ENCODE data around the gene SLC24A4.
A peak's percentile ranks its signal among the peaks of the same experiment; 100 is the strongest.

The SLC24A4 gene

GRCh38 chr14:92340071-92340470 is 17.1 kb downstream of the SLC24A4 start:
- H3K27me3 ChIP-seq (ENCODE audit: insufficient read depth, poor library complexity, severe bottlenecking) = peaks cover 16% of the 10 kb centered on the region
- DNase-seq (ENCODE audit: low spot score) (no peak), ATAC-seq (ENCODE audit: low read depth) (no peak)
- no peaks in the 10 kb centered on the region for H3K4me1 ChIP-seq (ENCODE audit: insufficient read depth, poor library complexity, severe bottlenecking)
- no peak overlapping the region for H3K4me3 ChIP-seq (ENCODE audit: severe bottlenecking)
- no peak overlapping the region for H3K27ac ChIP-seq (ENCODE audit: poor library complexity, severe bottlenecking)
- TF ChIP-seq CTCF (IDR thresholded peaks at IDR 0.05; ENCODE audit: poor library complexity, severe bottlenecking) = no peak
- no peaks in the 10 kb centered on the region for H3K36me3 ChIP-seq (ENCODE audit: low read depth)
- no peaks in the 10 kb centered on the region for H3K9me3 ChIP-seq (ENCODE audit: severe bottlenecking)

GRCh38 chr14:92340931-92341330 is 18.0 kb downstream of the SLC24A4 start:
- Histone ChIP-seq H3K27ac (ENCODE audit: poor library complexity, severe bottlenecking) (no peak overlapping the region), H3K9me3 (ENCODE audit: severe bottlenecking) (no peaks in the 10 kb centered on the region), H3K4me3 (ENCODE audit: severe bottlenecking) (no peak overlapping the region), H3K36me3 (ENCODE audit: low read depth) (no peaks in the 10 kb centered on the region), H3K4me1 (ENCODE audit: insufficient read depth, poor library complexity, severe bottlenecking) (no peaks in the 10 kb centered on the region), H3K27me3 (ENCODE audit: insufficient read depth, poor library complexity, severe bottlenecking) (peaks cover 16% of the 10 kb centered on the region)
- DNase-seq (ENCODE audit: low spot score) = no peak
- ATAC-seq (ENCODE audit: low read depth) = no peak
- no peak for TF ChIP-seq CTCF (IDR thresholded peaks at IDR 0.05; ENCODE audit: poor library complexity, severe bottlenecking)

GRCh38 chr14:92341791-92342190 is 18.8 kb downstream of the SLC24A4 start:
- no peak overlapping the region for H3K4me3 ChIP-seq (ENCODE audit: severe bottlenecking)
- no peaks in the 10 kb centered on the region for H3K4me1 ChIP-seq (ENCODE audit: insufficient read depth, poor library complexity, severe bottlenecking)
- no peaks in the 10 kb centered on the region for H3K36me3 ChIP-seq (ENCODE audit: low read depth)
- TF ChIP-seq CTCF (IDR thresholded peaks at IDR 0.05; ENCODE audit: poor library complexity, severe bottlenecking) = no peak
- H3K27ac ChIP-seq (ENCODE audit: poor library complexity, severe bottlenecking) = no peak overlapping the region
- ATAC-seq (ENCODE audit: low read depth) (no peak), DNase-seq (ENCODE audit: low spot score) (no peak)
- H3K27me3 ChIP-seq (ENCODE audit: insufficient read depth, poor library complexity, severe bottlenecking) = peaks cover 16% of the 10 kb centered on the region
- no peaks in the 10 kb centered on the region for H3K9me3 ChIP-seq (ENCODE audit: severe bottlenecking)

GRCh38 chr14:92348154-92348553 is 25.2 kb downstream of the SLC24A4 start:
- Histone ChIP-seq H3K27me3 (ENCODE audit: insufficient read depth, poor library complexity, severe bottlenecking) (peaks cover 22% of the 10 kb centered on the region), H3K4me3 (ENCODE audit: severe bottlenecking) (no peak overlapping the region), H3K9me3 (ENCODE audit: severe bottlenecking) (no peaks in the 10 kb centered on the region), H3K27ac (ENCODE audit: poor library complexity, severe bottlenecking) (no peak overlapping the region), H3K36me3 (ENCODE audit: low read depth) (no peaks in the 10 kb centered on the region), H3K4me1 (ENCODE audit: insufficient read depth, poor library complexity, severe bottlenecking) (no peaks in the 10 kb centered on the region)
- TF ChIP-seq CTCF (IDR thresholded peaks at IDR 0.05; ENCODE audit: poor library complexity, severe bottlenecking) = no peak
- ATAC-seq (ENCODE audit: low read depth) (peak; percentile 63), DNase-seq (ENCODE audit: low spot score) (no peak)

GRCh38 chr14:92351750-92352149 is 28.8 kb downstream of the SLC24A4 start:
- Histone ChIP-seq H3K27me3 (ENCODE audit: insufficient read depth, poor library complexity, severe bottlenecking) (peaks cover 22% of the 10 kb centered on the region), H3K27ac (ENCODE audit: poor library complexity, severe bottlenecking) (no peak overlapping the region), H3K4me1 (ENCODE audit: insufficient read depth, poor library complexity, severe bottlenecking) (no peaks in the 10 kb centered on the region), H3K4me3 (ENCODE audit: severe bottlenecking) (no peak overlapping the region), H3K36me3 (ENCODE audit: low read depth) (no peaks in the 10 kb centered on the region), H3K9me3 (ENCODE audit: severe bottlenecking) (no peaks in the 10 kb centered on the region)
- DNase-seq (ENCODE audit: low spot score) (no peak), ATAC-seq (ENCODE audit: low read depth) (no peak)
- TF ChIP-seq CTCF (IDR thresholded peaks at IDR 0.05; ENCODE audit: poor library complexity, severe bottlenecking) = no peak

All from RWPE2 (cell line).